Lower leg skin (tissue), 3 donors: ENCODE results near the gene KCNIP4.

Experiments used
- POLR2A ChIP-seq, 2 donors: fragments of 450-650 bp; IDR thresholded peaks; one replicate each; pipeline ENCODE4 v1.6.1; 2016 to 2017; ENCODE audit warnings: antibody characterized with exemption in 2 of 2, mild to moderate bottlenecking in 1 of 2, moderate library complexity in 1 of 2
- TF ChIP-seq, protein P1 (sequence below), 3 donors: fragments of 450-650 bp; IDR thresholded peaks; one replicate each; pipeline ENCODE4 v1.5.1; 2016; ENCODE audit warnings: antibody characterized with exemption in 3 of 3, mild to moderate bottlenecking in 3 of 3, moderate library complexity in 2 of 3

DNA sequence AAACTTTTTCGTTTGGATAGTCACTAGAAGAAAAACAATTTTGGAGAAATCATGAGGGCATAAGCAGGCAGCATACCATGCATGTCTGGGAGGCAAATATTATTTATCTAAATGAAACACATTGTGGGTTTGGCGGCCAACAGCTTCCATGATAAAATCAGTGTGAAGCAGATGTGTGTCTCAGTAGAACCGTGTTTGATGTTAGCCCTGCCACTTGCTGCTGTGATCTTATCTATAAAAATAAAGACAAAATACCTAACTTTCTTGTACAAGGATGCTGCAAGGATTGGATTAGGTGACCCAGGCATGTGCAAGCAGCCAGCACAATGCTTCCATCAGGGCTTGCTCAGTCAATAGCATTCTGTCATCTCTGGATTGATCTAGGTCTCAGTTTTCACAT, 906.9 kb downstream of the KCNIP4 start:
- TF ChIP-seq POLR2A (IDR thresholded peaks at IDR 0.05), result no peak
- TF ChIP-seq, protein P1, sequence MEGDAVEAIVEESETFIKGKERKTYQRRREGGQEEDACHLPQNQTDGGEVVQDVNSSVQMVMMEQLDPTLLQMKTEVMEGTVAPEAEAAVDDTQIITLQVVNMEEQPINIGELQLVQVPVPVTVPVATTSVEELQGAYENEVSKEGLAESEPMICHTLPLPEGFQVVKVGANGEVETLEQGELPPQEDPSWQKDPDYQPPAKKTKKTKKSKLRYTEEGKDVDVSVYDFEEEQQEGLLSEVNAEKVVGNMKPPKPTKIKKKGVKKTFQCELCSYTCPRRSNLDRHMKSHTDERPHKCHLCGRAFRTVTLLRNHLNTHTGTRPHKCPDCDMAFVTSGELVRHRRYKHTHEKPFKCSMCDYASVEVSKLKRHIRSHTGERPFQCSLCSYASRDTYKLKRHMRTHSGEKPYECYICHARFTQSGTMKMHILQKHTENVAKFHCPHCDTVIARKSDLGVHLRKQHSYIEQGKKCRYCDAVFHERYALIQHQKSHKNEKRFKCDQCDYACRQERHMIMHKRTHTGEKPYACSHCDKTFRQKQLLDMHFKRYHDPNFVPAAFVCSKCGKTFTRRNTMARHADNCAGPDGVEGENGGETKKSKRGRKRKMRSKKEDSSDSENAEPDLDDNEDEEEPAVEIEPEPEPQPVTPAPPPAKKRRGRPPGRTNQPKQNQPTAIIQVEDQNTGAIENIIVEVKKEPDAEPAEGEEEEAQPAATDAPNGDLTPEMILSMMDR (IDR thresholded peaks at IDR 0.05), result no peak
